Measurements from ENCODE around the gene AASDH. TPM values are rescaled to one million over a fixed set of nuclear protein-coding genes. Genes with fewer than 3 reads are reported as not detected.

The AASDH gene
- total and polyA plus RNA-seq, 2 donors (not counting 1 experiment from before 2014, with no cell fraction given): 6.9 to 15.2 TPM

- Histone ChIP-seq H3K27me3 (replicated peaks in 1 of 4; ENCODE audit: control extremely low read depth in 1 of 4, control insufficient read depth in 3 of 4, insufficient read depth in 4 of 4, low read length in 3 of 4) (no peaks in the 10 kb centered on the region), H4K20me1 (ENCODE audit: control insufficient read depth, insufficient read depth, low read length, poor library complexity, severe bottlenecking) (no peaks in the 10 kb centered on the region), H3K4me1 (ENCODE audit: control insufficient read depth in 2 of 2, insufficient read depth in 2 of 2, low read length in 2 of 2) (no peaks in the 10 kb centered on the region), H3K9ac (ENCODE audit: low read length) (no peak overlapping the region), H3K79me2 (ENCODE audit: control insufficient read depth, insufficient read depth, low read length) (no peaks in the 10 kb centered on the region), H3K9me3 (ENCODE audit: control extremely low read depth in 1 of 3, control insufficient read depth in 2 of 3, insufficient read depth in 1 of 3, low read length in 2 of 3) (peaks cover 0 to 9% (median 0%) of the 10 kb centered on the region in 3 donors), H3K27ac (ENCODE audit: low read length in 2 of 2) (no peak overlapping the region), H3K36me3 (replicated peaks in 1 of 2; ENCODE audit: control extremely low read depth in 1 of 2, control insufficient read depth in 1 of 2, extremely low read depth in 1 of 2, insufficient read depth in 2 of 2, low read length in 1 of 2) (peaks cover 0 to 5% of the 10 kb centered on the region in 2 experiments), H2AFZ (ENCODE audit: insufficient read depth, low read depth, low read length, poor library complexity, severe bottlenecking) (no peak overlapping the region), H3K4me2 (replicated peaks; ENCODE audit: low read depth, low read length, poor library complexity, severe bottlenecking) (no peak overlapping the region), H3K4me3 (ENCODE audit: control extremely low read depth in 1 of 5, extremely low read depth in 1 of 5, insufficient read depth in 1 of 5, low read depth in 2 of 5, low read length in 4 of 5) (no peak overlapping the region)
- ATAC-seq (ENCODE audit: low read depth): no peak
- ChIA-PET POLR2A (no interaction called here), CTCF (no interaction called here)
- DNase-seq: no peak
- H3K4me3 Mint-ChIP-seq: no peak overlapping the region
- H3K27ac Mint-ChIP-seq: no peak overlapping the region
- no peaks in the 10 kb centered on the region for H3K27me3 Mint-ChIP-seq
- no peak for TF ChIP-seq CTCF (IDR thresholded peaks at IDR 0.05)
- no peak for TF ChIP-seq EZH2 (IDR thresholded peaks at IDR 0.05; ENCODE audit: borderline replicate concordance, insufficient read depth, low read depth, low read length, poor library complexity, severe bottlenecking)
- no peaks in the 10 kb centered on the region for H3K4me1 Mint-ChIP-seq
- intact Hi-C loops (cut with micrococcal nuclease): no loop called here
- no peaks in the 10 kb centered on the region for H3K9me3 Mint-ChIP-seq (ENCODE audit: insufficient read depth)
Observed at GRCh38 chr4:56360071-56360470, 27.2 kb downstream of the AASDH start.

DNA sequence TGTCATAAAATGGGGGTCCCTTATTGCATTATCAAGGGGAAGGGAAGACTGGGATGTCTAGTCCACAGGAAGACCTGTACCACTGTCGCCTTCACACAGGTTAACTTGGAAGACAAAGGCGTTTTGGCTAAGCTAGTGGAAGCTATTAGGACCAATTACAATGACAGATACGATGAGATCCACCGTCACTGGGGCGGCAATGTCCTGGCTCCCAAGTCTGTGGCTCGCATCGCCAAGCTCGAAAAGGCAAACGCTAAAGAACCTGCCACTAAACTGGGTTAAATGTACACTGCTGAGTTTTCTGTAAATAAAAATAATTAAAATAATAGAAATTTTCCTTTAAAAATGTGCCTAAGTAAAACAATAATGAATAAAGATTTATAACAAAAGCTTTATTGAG is 30.6 kb downstream of the AASDH start:
- TF ChIP-seq EZH2 (IDR thresholded peaks at IDR 0.05; ENCODE audit: borderline replicate concordance, insufficient read depth, low read depth, low read length, poor library complexity, severe bottlenecking): no peak
- no peak for TF ChIP-seq CTCF (IDR thresholded peaks at IDR 0.05)
- no peaks in the 10 kb centered on the region for H3K4me1 ChIP-seq (ENCODE audit: control insufficient read depth in 2 of 2, insufficient read depth in 2 of 2, low read length in 2 of 2)
- no peak overlapping the region for H3K4me3 Mint-ChIP-seq
- CTCF ChIA-PET: no interaction called here
- H2AFZ ChIP-seq (ENCODE audit: insufficient read depth, low read depth, low read length, poor library complexity, severe bottlenecking): no peak overlapping the region
- no peaks in the 10 kb centered on the region for H3K9me3 ChIP-seq (ENCODE audit: control extremely low read depth in 1 of 3, control insufficient read depth in 2 of 3, insufficient read depth in 1 of 3, low read length in 2 of 3)
- intact Hi-C loops (cut with micrococcal nuclease): no loop called here
- WGBS (ENCODE audit: insufficient coverage): 98% methylated on average over 4 of the region's 9 CpGs
- POLR2A ChIA-PET: no interaction called here
- ATAC-seq (ENCODE audit: low read depth): no peak
- H3K9me3 Mint-ChIP-seq (ENCODE audit: insufficient read depth): no peaks in the 10 kb centered on the region
- no peak overlapping the region for H3K4me3 ChIP-seq (ENCODE audit: control extremely low read depth in 1 of 5, extremely low read depth in 1 of 5, insufficient read depth in 1 of 5, low read depth in 2 of 5, low read length in 4 of 5)
- no peak overlapping the region for H3K27ac Mint-ChIP-seq
- H3K9ac ChIP-seq (ENCODE audit: low read length): no peak overlapping the region
- no peak overlapping the region for H3K27ac ChIP-seq (ENCODE audit: low read length in 2 of 2)
- H3K36me3 ChIP-seq (replicated peaks in 1 of 2; ENCODE audit: control extremely low read depth in 1 of 2, control insufficient read depth in 1 of 2, extremely low read depth in 1 of 2, insufficient read depth in 2 of 2, low read length in 1 of 2): peaks cover 1 to 6% of the 10 kb centered on the region in 2 experiments
- no peaks in the 10 kb centered on the region for H4K20me1 ChIP-seq (ENCODE audit: control insufficient read depth, insufficient read depth, low read length, poor library complexity, severe bottlenecking)
- H3K79me2 ChIP-seq (ENCODE audit: control insufficient read depth, insufficient read depth, low read length): no peaks in the 10 kb centered on the region
- no peaks in the 10 kb centered on the region for H3K27me3 Mint-ChIP-seq
- DNase-seq: no peak
- H3K4me2 ChIP-seq (replicated peaks; ENCODE audit: low read depth, low read length, poor library complexity, severe bottlenecking): no peak overlapping the region
- no peaks in the 10 kb centered on the region for H3K4me1 Mint-ChIP-seq
- H3K27me3 ChIP-seq (replicated peaks in 1 of 4; ENCODE audit: control extremely low read depth in 1 of 4, control insufficient read depth in 3 of 4, insufficient read depth in 4 of 4, low read length in 3 of 4): no peaks in the 10 kb centered on the region

All from B cell (primary cell).